ENCODE results near the gene DUSP16. TPM values are rescaled to one million over a fixed set of nuclear protein-coding genes. Genes with fewer than 3 reads are reported as not detected.

Gene DUSP16
- total and polyA plus RNA-seq, 2 experiments from 2014 or later = 11.7 to 59.4 TPM

- TF ChIP-seq NANOG (IDR thresholded peaks at IDR 0.05; ENCODE audit: borderline replicate concordance) (no peak), ETS1 (IDR thresholded peaks at IDR 0.05) (no peak), STAT1 (IDR thresholded peaks at IDR 0.05; ENCODE audit: unreplicated experiment) (no peak), ZNF462 (CRISPR knock-in tag; IDR thresholded peaks at IDR 0.05) (no peak), ZNF114 (CRISPR knock-in tag; IDR thresholded peaks at IDR 0.05) (no peak), JUNB (IDR thresholded peaks at IDR 0.05; ENCODE audit: unreplicated experiment) (no peak)
- no peak overlapping the region; the same call in 2 of the 3 replicates for H3K4me3 Mint-ChIP-seq
- Histone ChIP-seq H3K4me1 (ENCODE audit: insufficient read depth) (peaks cover 12% of the 10 kb centered on the region), H4K20me1 (replicated peaks; ENCODE audit: insufficient read depth) (no peaks in the 10 kb centered on the region), H2AFZ (no peak overlapping the region), H3K27me3 (ENCODE audit: insufficient read depth) (no peaks in the 10 kb centered on the region), H3K4me3 (no peak overlapping the region), H3K27ac (ENCODE audit: low read depth) (no peak overlapping the region), H3K9me2 (ENCODE audit: insufficient read depth) (0 out of 2 replicates have a peak, but pooled peaks cover 4% of the 10 kb centered on the region), H3F3A (replicated peaks; ENCODE audit: low read depth) (peaks cover 7% of the 10 kb centered on the region), H3K79me2 (replicated peaks; ENCODE audit: insufficient read depth) (peaks cover 16% of the 10 kb centered on the region), H3K36me3 (ENCODE audit: insufficient read depth) (no peaks in the 10 kb centered on the region), H3K4me2 (no peak overlapping the region)
- H3K36me3 Mint-ChIP-seq (ENCODE audit: low read depth) = peaks cover 22% of the 10 kb centered on the region
- H3K9me3 Mint-ChIP-seq = peaks cover 22% of the 10 kb centered on the region
- H3K27ac Mint-ChIP-seq = no peak overlapping the region
- H3K4me1 Mint-ChIP-seq = peaks cover 9% of the 10 kb centered on the region; the same call in 2 of the 3 replicates
- DNase-seq (ENCODE audit: low spot score) (no peak), ATAC-seq (no peak)
- peaks cover 3% of the 10 kb centered on the region for H3K27me3 Mint-ChIP-seq (ENCODE audit: insufficient read depth, low read depth, poor library complexity)
Measured at GRCh38 chr12:12564911-12565310, 2.2 kb upstream of the DUSP16 start.

All from GM23338 (cell line).